Ovary (tissue), 3 donors: ENCODE results near the gene PRRG2.

Source experiments
- CTCF ChIP-seq, 3 donors: fragments of 450-650 bp in 2 of 3; fragments of 200-600 bp in 1 of 3; IDR thresholded peaks; one replicate each; pipeline versions ENCODE4 v1.5.1 to v1.8.0; 2016 to 2022; ENCODE audit warnings: antibody characterized with exemption in 3 of 3, mild to moderate bottlenecking in 1 of 3
- EP300 ChIP-seq: sonication (generic); formaldehyde crosslinking; IDR thresholded peaks from one replicate; pipeline ENCODE4 v1.6.1; 2017; ENCODE audit warnings: antibody characterized with exemption
- donor health status: DM: no; HTN: no; CAD: no.

GRCh38 chr19:49624967-49625910 is 44.1 kb downstream of the PRRG2 start:
- TF ChIP-seq CTCF (IDR thresholded peaks at IDR 0.05) (no peak), EP300 (no peak)
